NCI-H1092 (cell line): ENCODE results near the gene METTL25B.

ENCODE experiments used
- DNase-seq: peaks from one replicate; lab custom pipeline; 2025; lab: John Stamatoyannopoulos, UW

The METTL25B gene

DNA sequence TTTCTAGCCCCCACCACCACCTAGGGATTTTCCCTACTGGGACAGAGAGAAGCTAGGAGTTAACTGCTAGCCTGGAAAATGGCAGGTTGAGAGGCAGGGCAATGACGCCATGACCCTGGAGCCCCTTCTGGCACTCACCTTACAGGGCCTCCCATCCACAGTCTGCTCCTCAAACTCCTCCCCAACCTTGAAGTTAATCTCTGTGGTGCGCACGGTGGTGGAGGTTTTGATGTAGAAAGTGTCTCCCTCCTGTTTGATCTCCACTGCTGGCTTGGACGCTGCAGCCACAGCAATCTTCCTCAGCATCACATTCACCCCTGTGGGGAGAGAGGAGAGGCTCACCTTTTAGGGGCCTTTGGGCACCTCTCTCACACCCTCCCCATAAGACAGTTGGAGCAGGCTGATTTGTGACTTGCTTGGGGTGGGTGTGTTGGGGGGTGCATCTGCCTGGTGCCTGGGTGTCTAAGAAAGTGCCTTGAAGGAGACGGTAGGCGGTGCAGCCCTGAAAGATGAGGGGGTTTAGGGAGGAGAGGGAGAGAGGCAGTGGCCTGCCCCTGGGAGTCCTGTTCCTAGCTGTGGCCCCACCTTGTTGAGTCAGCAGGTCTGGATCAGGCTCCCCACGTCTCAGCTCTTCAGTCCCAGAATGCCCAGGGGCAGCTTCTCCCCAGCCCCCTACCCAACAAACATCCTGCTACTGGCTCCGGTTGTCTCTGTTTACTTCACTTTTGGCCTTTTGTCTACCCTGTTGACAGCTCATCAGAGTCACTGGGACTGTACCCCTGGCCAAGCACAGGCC lies 27.3 kb upstream of the METTL25B start:
- no peak for DNase-seq

DNA sequence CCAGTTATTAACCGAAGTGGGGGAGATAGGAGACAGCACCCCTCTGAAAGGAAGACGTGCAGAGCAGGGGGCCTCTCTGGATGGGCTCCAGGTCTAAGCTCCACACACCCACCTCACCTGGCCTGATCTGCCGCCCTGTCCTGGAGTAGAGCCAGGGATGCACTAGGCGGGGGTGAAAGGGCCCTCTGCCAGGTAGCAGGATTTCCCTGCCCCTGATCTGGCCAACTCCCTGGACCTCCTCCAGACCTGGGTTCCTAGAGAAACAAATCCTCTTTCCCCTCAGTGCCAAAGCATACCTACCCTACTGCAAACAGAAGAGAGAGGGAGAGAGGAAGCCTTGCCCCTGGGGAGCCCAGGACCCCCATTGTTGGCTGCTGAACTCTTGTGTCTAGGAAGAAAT lies 24.9 kb upstream of the METTL25B start:
- no peak for DNase-seq

DNA sequence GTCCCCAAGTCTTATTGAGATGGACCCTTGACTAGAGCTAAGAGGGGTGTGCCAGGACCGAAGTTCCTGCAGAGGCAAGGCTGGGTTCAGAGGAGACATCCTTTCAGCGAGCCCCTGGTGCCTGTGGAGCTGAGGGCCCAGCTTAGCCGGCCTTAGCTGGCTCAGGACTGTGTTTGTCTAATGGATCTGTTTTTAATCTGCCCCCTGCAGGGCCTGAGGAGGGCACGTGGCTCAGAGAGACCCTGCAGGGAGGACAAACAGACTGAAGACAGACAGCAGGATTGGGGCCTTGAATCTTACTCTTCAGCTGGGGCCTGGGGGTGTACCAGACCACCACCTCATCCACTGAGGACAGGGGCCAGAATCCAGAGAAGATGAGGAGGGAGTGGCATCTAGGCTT lies 24.5 kb upstream of the METTL25B start:
- DNase-seq: no peak

DNA sequence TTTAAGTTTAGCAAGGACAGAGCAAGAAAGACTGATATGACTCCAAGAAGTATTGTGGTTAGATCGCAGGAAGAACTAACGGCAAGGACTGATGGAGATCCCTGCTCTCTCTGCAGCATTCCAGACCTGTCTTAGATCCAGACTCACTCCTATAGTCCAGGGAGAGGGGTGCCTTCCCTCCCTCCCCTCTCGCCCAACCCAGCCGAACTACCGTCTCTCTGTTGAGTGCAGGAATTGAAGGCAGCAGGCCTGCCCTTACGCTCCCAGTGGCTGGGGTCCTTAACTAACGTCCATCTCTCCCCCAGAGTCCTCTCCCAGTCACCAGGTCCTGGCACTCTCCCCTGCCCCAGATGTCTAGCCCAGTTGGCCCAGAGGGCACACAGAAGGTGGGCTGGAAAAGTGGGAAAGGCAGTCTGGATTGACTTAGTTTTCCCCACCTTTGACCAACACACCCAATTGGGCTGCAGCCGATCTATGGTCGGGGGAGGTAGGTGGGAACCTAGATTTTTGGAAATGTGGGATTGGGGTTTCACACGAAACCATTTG lies 24.0 kb upstream of the METTL25B start:
- DNase-seq: no peak

DNA sequence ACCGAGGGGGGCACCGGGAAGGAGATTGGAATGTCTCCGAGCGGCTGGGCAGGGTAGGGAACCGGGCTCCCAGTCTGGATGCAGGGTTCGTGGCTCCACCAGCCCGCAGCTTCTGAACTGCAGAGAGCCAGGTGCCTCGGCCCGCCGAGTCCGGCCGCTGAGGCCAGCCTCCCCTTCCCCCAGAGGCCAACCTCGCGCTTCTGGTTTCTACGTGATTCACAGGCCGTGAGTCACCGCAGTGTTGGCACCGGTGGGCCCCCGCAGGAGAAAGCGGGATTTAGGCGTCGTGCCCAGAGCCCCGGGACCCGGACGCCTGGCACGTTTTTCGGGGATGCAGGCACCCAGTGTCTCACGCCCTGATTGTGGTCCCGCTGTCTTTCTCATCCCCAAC lies 23.3 kb upstream of the METTL25B start:
- DNase-seq: no peak

DNA sequence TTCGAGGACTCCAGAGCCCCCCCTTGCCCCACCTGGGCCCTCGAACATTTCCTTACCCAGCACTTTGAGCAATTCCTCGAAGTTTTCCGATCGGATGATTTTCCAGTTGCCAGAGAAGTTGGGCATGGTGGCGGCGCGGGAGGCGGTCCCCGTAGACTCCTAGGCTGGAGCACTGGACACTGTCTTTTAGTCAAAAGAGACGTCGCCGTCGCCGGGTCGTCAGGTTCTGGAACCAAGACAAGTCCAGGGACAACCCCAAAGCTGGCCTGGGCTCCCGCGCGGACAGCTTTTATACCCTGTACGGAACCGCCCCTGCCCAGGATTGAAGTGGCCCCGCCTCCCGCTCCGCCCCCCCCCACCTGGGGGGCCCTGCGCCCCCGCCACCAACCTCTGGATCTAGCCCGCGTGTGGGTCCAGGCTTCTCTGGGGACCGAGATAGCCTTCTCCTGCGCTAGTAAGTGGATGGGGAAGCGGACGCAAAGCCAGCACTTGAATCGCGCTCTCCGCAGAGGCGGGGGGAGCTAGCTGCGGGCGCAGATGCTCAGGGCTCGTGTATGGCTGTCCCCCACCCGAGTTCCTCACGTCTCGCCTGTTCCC lies 22.9 kb upstream of the METTL25B start, which contains the start of gene CRABP2:
Gene CRABP2, minus strand, starts transcription at position 263 of the 597 bp plus-strand sequence. Its CDS starts 137 bp downstream, at position 126.
- DNase-seq: no peak

DNA sequence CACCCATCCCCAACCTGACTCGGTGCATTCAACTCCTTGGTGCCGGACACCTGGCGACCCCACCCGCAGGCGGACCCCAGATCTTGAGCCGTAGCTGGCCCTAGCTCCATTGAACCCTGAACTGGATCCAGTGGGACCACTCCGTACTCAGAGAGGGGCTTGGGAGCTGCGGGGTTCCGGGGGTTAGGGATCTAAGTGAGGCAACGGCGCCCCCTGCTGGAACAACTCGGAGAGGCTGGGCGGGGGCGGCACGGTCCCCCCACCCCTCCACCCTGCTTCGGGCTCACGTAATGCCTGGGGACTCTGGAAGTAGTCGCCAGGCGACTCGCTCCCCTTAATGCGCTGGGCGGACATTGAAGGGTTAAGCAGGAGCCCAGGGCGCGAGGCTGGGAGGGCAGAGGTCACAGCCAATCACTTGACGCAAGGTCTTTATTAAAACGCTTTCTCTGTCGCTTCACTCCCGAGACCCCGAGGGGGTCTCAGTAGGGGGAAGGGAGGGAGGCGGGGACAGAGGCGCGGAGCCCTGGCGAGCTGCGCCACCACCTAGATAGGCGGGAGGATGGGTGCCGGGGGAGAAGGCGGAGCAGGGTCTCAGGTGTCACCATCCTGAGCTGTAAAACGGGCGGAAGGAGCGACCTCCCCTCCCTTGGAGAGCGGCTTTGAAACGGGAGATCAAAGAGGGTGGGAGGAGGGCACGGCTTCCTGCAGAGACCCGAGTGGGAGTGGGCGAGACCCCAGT lies 22.2 kb upstream of the METTL25B start:
- peak; percentile 43 for DNase-seq

DNA sequence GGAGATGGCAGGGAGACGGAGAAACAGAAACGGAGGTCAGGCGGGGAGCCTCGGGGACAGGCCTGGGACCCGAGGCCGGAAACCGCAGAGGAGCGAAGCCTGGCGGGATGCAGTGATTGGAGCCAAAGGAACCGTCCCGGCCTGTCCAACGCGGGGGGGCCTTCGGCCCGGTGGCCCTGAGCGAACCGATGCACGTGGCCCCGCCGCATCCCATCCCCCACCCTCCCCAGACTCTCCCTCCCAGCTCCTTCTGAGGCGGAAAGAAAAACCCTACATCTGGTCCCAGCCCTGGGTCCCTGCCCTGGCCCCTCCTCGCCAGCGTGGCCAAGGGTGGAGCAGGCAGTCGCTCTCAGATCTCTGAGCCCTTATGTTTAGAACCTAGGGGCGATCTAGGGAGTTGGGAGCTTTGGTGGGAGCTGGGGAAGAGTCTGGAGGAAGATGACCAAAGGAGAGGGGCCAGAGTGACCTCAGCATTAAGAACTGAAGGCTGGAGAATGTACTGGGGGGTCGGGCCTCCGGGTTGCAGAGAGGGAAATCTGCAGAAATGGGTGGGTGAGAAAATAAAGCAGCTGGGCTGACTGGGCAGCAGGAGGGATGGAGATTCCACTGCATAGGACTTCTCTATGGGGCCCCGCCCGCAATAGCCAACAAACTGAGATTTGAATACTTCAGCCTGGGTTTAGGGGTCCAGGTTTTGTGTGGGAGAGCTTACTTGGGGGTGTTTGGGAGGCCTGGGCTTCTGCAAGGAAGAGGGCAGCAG lies 21.4 kb upstream of the METTL25B start:
- DNase-seq: no peak

DNA sequence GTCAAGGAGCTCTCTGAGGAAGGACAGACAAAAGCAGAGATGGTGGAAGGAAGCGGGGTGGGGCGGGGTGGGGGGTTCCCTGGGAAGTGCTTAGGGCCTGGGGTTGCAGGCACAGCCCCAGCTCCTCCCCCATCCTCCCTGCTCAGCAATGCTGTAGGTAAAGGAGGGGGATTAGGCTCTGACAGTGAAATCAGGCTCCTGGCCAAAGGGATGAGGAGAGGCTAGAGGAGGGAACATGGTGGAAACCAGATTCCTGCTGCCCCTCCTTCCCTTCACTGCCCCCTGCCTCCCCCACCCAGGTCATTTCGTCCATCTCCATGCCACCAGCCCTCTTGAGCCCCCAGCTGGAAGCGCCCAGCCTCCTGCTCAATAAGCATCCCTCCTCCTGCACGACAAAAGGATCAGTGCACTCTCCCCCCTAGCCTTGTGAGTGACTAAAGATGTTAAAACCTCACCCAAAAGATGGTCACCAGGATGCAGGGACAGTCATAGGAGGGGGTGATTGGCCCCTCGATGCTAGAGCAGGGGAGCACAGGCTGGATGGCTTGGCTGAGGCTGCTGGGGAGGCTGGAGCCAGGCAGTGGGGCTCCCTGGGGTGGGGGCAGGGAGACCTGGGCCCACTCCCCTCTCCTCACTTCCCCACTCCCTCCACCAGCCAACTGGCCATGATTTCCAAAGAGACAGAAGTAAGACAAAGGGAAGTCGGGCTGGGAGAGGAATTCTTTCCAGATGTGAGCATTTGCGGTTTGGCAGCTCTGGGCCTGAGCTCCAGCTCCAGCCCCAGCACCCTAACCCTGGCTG lies 20.7 kb upstream of the METTL25B start:
- no peak for DNase-seq

DNA sequence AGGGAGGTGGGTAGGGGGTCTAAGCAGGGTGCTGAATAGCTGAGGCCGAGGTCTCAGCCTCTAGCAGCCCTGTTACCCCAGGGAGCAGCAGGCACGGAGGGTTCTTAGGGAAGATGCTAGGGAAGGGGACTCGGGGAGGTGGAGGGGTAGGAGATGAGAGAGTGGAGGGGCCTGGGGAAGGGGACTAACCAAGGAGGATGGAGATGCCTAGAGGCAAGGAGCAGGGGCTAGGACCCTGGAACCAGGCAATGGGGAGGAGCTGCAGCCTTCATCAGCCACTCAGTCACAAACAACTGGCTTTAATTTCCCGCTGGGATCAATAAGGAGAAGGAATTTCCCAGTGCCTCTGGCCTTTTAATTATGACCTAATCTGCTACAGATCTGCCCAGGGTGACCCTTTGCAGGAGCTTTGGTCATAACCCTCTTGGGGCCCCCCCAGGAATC lies 20.0 kb upstream of the METTL25B start:
- no peak for DNase-seq

DNA sequence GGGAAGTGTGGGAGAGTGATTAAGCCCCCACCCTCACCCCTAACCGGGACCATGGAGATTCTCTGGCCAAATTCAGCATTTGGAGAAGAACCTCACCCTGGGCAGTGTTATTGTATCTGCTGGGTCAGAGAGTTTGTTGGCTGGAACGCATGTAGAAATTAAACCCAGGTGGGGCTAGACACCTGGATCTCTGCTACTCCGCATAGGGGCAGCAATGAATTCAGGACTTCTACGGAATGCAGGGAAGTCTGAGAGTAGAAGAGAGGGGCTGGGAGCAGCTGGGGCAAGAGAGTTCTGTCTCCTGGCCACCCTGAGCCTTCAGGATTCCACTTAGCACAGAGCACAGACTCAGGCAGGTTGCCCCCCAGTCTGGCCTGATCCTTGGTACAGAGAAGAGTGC lies 19.2 kb upstream of the METTL25B start:
- DNase-seq: no peak

DNA sequence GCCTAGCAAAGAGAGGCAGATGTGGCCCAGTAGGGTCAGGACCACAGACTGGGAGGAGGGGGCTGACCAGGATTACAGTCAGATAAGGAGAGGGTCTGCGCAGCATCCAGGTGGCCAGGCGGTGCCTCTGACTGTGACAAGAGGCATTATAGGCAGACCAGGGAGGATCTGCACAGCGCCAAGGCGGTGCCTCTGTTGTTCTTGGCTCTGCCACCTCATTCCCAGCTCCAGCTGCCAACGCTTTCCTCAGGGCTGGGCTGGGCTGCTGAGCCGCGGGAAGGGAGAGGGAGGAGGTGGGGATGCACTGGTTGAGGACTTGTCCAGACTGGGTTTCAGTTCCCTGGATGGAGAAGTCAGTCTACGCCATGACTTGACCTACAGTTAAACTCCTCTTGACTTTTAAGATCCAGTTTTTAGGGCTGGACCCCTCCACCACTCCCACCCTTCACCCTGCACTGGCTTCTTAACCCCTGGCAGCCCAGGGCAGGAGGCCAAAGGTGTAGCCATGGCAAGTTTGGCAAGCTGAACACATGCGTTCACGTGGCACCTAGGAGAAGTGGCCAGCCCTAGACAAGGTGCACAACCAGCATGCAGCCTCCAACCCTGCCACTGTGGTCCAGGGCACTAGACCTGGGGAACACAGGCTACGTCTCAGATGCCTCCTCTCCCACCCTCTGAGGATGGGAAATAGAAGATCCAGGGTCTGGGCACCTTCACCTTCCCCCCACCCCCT lies 18.3 kb upstream of the METTL25B start:
- DNase-seq: peak; percentile 75

DNA sequence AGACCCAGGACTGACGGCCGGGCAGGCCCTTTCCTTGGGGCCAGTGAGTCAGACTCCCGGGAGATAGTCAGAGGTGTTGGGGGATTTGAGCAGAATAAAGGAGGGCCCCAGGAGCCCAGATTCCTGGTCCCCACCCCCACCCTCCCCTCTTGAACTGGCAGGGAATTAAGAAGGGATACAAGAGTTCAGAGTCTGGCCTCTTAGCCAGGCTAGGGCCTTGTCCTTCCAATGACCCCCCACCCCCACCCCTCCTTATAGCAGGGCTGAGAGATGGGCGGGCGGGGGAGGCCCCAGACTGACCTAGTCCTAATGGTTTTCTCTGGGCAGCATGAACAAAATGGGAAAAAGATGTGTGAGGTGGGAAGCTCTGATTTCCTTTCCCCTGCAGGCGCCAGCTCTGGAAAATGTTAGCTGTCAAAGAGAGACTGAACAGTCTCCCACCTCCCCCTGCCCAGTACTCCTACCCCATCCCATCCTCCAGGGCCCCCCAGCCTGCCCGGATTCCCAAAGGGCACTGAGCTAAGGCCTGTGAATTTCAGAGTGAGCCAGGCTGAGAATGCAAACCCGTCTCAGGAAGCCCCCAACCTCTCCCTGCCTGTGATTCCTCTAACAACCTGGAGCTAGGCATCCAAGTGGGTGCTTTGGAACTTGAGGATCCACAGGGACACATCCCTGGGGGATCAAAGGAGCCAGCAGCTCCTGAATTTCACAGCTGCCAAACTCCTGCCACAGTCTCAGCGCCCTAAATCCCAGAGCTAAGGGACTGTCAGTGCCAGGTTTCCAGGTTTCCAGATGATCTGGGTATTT lies 17.1 kb upstream of the METTL25B start:
- no peak for DNase-seq

DNA sequence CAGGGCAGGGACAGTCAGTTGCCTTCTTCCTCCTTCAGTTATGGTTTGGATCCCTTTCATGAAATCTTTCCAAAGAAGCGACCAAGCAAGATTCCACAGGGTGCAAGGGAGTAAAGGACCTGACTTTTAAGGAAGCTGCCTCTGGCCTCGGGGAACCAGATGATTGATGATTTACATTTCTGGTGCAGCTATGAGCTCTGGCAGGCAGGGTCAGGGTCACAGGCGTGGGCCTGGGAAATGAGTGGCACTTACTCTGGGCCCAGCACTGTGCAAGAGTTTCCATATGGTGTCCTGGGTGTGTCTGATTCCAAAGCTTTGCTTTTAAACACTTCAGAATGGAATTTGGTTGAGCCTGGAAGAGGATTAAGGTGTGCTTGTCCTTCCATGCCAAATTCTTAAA lies 15.6 kb upstream of the METTL25B start:
- DNase-seq: no peak

DNA sequence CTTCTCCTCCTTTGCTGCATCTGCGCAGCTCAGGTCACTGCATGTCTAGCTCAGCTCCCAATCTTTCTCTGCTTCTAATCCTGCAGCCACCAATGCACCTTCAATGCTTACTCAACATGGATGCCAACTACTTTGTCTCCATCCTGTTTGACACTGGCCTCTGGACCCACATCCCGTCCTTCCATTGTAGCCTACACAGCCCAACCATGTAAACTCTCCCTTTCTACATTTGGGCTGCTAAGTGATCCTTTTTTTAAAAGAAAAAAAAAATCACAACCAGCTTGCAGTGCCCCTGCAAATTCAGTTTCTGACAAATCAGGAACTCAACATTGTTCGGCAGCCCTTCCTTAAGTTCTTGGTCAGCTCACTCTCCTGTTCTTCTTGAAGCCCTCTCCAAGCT lies 13.4 kb upstream of the METTL25B start:
- DNase-seq: no peak

DNA sequence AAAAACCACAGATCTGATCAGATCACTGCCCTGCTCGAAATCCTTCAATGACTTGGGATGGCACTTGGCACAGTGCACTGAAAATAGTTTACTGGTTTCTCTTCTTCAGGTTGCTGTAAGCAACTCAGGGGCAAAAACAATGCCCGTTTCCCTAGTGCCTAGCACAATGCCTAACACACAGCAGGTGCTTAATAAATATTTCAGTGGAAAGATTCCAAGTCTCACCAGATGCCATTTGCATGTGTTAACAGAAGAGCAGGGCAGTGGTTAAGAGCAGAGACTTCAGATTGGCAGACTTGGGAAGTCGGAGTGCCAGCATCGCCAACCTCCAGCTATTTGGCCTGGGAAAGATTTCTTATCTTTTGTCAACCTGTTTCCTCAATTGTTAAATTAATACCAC lies 10.9 kb upstream of the METTL25B start:
- no peak for DNase-seq

DNA sequence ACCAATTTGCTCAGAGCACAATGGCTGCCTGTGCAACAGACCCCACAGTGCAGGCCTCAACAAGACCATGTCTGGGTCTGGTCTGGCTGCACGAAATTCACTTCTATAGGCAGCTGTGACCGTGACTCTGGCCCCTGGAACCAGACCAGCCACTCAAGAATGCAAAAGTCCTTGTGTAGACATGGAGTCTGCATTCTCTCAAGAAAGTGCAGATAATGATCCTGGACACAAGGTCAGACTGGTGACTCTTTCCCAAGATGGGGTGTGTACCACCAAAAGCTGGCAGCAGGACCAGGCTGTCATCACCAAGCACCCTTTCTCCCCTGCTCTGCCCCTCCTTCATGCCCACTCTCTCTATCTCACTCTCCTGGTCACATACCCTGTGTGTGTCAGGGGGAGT lies 7.1 kb upstream of the METTL25B start:
- no peak for DNase-seq

DNA sequence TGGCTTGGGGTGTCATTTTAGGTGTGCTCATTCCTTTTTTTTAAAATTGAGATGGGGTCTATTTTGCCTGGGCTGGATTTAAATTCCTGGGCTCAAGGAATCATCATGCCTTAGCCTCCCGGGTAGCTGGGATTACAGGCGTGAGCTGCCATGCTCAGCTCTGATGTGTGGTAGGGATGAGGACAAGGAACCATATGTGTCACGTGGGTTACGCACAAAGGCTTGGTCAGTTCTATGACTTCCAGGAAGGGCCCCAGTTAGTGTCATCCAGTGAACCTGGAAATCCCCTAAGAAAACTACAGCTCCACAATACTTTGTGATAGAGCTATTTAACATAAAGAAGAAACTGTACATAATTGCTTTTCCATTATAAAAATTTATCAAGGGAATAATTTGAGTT lies 6.7 kb upstream of the METTL25B start:
- no peak for DNase-seq

DNA sequence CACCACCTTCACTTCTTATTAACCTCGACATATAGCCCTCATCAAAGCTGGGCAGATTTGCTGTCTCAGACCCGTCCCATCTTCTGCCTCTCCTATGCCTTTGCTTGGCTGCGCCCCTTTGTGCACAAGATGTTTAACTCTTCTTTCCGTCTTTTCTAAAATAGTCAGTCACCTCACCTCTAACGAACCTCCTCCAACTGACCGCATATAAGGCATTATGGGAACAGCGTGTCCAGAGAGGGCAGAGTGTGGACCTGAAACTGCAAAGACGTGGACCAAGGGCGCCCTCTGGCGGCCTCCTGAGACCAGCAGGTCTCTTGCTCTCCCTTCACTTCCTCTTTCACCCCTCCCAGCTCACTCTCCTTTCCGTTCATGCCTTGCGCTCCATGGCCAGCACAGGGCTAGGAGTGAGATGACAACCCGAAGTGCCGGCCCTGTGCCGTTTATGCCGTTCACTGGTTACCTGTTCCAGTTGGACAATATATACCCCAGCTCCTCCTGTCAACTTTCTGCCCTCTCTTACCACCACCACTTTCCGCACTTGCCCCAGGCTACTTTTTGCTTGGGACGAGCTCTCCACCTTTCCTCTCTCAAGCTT lies 2.5 kb upstream of the METTL25B start:
- DNase-seq: peak; percentile 78
